ENCODE results near the gene PTPRM.

PTPRM gene

DNA sequence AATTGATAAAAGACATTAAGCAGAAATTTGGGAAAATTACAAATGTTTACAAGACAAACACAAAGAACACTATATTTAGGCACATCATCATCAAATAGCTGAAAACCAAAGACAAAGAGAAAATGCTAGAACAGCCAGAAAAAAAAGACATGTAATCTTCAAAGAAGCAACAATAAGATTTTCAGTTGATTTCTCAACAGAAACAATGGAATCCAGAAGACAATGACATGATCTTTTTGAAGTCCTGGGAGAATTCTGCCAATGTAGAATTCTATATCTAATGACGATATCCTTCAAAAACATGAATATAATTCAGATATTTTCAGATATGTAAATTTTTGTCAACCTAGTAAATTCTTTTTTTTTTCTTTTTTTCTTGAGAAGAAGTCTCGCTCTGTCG is 179.0 kb downstream of the PTPRM start:
- no peak overlapping the region for H4K91ac ChIP-seq (ENCODE audit: low read length)
- H3K14ac ChIP-seq (ENCODE audit: low read length in 2 of 2), result no peak overlapping the region
- no peak overlapping the region for H3K27ac ChIP-seq (ENCODE audit: low read length, poor library complexity, severe bottlenecking)
- H3K79me1 ChIP-seq (replicated peaks; ENCODE audit: low read length, poor library complexity, severe bottlenecking), result peaks cover 34% of the 10 kb centered on the region
- no peak overlapping the region for H2BK15ac ChIP-seq (ENCODE audit: low read depth, poor library complexity, severe bottlenecking)
- no peak overlapping the region for H4K8ac ChIP-seq (ENCODE audit: low read length)
- H2BK12ac ChIP-seq (ENCODE audit: low read length in 2 of 2), result no peak overlapping the region
- H3K9ac ChIP-seq (ENCODE audit: low read length), result no peak overlapping the region
- H3K4me1 ChIP-seq (ENCODE audit: control insufficient read depth, insufficient read depth, low read depth, low read length), result peaks cover 16% of the 10 kb centered on the region
- H3K9me3 ChIP-seq (ENCODE audit: control insufficient read depth, low read length), result peaks cover 23% of the 10 kb centered on the region
- no peak overlapping the region for H3K23ac ChIP-seq (ENCODE audit: low read length in 2 of 2)
- H3K27me3 ChIP-seq (ENCODE audit: control insufficient read depth in 1 of 2, insufficient read depth in 1 of 2, low read length in 2 of 2), result no peaks in the 10 kb centered on the region
- DNase-seq, result no peak
- no peak overlapping the region for H2BK120ac ChIP-seq (ENCODE audit: low read depth, low read length)
- no peaks in the 10 kb centered on the region for H3K36me3 ChIP-seq (ENCODE audit: control insufficient read depth in 1 of 2, insufficient read depth in 2 of 2, low read depth in 1 of 2, low read length in 2 of 2)
- no peak overlapping the region for H3K4me2 ChIP-seq (ENCODE audit: low read length, poor library complexity, severe bottlenecking)
- H3K18ac ChIP-seq (ENCODE audit: low read depth in 1 of 2, low read length in 2 of 2), result no peak overlapping the region
- H3K4me3 ChIP-seq (ENCODE audit: insufficient read depth in 1 of 2, low read depth in 1 of 2, low read length in 2 of 2), result no peak overlapping the region
- no peak overlapping the region for H2AFZ ChIP-seq (ENCODE audit: low read depth, low read length)
- no peak overlapping the region for H2AK5ac ChIP-seq (ENCODE audit: low read length, severe bottlenecking)
- H2BK5ac ChIP-seq (ENCODE audit: low read depth, low read length, poor library complexity, severe bottlenecking), result no peak overlapping the region
- WGBS, result 93% methylated on average over 2 of the region's 3 CpGs
- no peak overlapping the region for H3K4ac ChIP-seq (ENCODE audit: low read depth in 1 of 2, low read length in 2 of 2)

DNA sequence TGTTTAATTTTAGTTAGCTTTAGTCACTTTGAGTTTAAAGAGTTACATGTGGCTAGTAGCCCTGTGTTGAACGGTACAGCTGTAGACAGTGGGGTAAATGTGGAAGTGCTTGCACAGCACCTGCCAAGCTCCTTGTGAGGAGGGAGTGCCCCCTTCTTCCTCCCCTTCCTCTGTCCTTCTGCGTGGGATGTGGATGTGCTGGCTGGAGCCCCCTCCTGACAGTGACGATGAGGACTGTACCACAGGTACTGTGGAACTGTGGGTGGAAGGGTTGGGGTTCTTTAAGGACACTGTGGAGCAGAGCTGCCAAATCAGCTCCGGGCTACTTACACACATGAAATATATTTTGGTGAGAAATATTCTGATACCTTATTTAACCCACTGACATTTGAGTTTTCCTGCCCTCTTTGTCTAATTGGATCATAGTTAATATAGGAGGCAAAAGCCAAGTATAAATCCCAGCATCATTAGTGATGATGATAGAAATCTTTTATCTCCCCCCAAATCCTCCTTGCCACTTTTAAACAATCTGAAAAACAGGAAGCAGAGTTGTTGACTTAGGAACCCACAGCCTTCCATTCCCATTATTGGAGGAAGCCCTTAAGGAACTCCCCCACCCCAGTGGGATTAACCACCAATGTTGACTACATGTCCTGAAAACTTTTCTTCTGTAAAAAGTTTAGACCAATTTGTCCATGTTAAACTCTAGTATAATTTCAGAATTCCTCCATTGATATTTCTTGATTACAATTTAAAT is 181.3 kb downstream of the PTPRM start:
- H2AK5ac ChIP-seq (ENCODE audit: low read length, severe bottlenecking), result peak overlapping the region; percentile 91
- H4K8ac ChIP-seq (ENCODE audit: low read length), result no peak overlapping the region
- H3K9ac ChIP-seq (ENCODE audit: low read length), result no peak overlapping the region
- H2BK5ac ChIP-seq (ENCODE audit: low read depth, low read length, poor library complexity, severe bottlenecking), result no peak overlapping the region
- H2BK15ac ChIP-seq (ENCODE audit: low read depth, poor library complexity, severe bottlenecking), result no peak overlapping the region
- no peak for DNase-seq
- H2BK12ac ChIP-seq (ENCODE audit: low read length in 2 of 2), result peak overlapping the region in 1 of 2 experiments; percentile 74
- H3K79me1 ChIP-seq (replicated peaks; ENCODE audit: low read length, poor library complexity, severe bottlenecking), result peaks cover 26% of the 10 kb centered on the region
- no peak overlapping the region for H3K4ac ChIP-seq (ENCODE audit: low read depth in 1 of 2, low read length in 2 of 2)
- no peak overlapping the region for H3K14ac ChIP-seq (ENCODE audit: low read length in 2 of 2)
- peak overlapping the region in 1 of 2 experiments; percentile 26 for H3K23ac ChIP-seq (ENCODE audit: low read length in 2 of 2)
- peaks cover 23% of the 10 kb centered on the region for H3K9me3 ChIP-seq (ENCODE audit: control insufficient read depth, low read length)
- WGBS, result 100% methylated on average over 1 of the region's 4 CpGs
- H3K18ac ChIP-seq (ENCODE audit: low read depth in 1 of 2, low read length in 2 of 2), result peak overlapping the region in 1 of 2 experiments; percentile 75
- peak overlapping the region; percentile 35 for H4K91ac ChIP-seq (ENCODE audit: low read length)
- no peak overlapping the region for H2BK120ac ChIP-seq (ENCODE audit: low read depth, low read length)
- no peaks in the 10 kb centered on the region for H3K27me3 ChIP-seq (ENCODE audit: control insufficient read depth in 1 of 2, insufficient read depth in 1 of 2, low read length in 2 of 2)
- H3K4me2 ChIP-seq (ENCODE audit: low read length, poor library complexity, severe bottlenecking), result no peak overlapping the region
- peaks cover 17% of the 10 kb centered on the region for H3K4me1 ChIP-seq (ENCODE audit: control insufficient read depth, insufficient read depth, low read depth, low read length)
- H3K27ac ChIP-seq (ENCODE audit: low read length, poor library complexity, severe bottlenecking), result peak overlapping the region; percentile 11
- no peaks in the 10 kb centered on the region for H3K36me3 ChIP-seq (ENCODE audit: control insufficient read depth in 1 of 2, insufficient read depth in 2 of 2, low read depth in 1 of 2, low read length in 2 of 2)
- no peak overlapping the region for H2AFZ ChIP-seq (ENCODE audit: low read depth, low read length)
- H3K4me3 ChIP-seq (ENCODE audit: insufficient read depth in 1 of 2, low read depth in 1 of 2, low read length in 2 of 2), result no peak overlapping the region

DNA sequence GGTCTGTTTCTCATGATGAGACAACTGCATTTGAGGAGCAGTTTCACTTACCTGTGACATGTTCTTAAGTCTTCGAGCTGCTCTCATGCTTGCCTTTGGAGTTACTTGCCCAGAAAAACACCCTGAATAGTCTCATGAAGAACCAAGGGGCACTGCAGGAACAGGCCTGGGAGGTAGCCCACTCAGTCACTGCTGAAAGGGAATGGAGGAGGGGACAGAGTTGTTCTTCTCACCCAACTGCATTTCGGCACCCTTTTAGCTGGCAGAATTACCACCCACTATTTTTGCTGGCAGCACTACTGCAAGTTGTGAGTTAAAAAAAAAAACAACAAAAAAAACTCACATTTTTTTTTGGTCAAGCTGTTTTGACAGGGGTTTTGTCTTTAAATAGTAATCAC is 181.9 kb downstream of the PTPRM start:
- H2AFZ ChIP-seq (ENCODE audit: low read depth, low read length), result no peak overlapping the region
- no peaks in the 10 kb centered on the region for H3K36me3 ChIP-seq (ENCODE audit: control insufficient read depth in 1 of 2, insufficient read depth in 2 of 2, low read depth in 1 of 2, low read length in 2 of 2)
- H3K4me3 ChIP-seq (ENCODE audit: insufficient read depth in 1 of 2, low read depth in 1 of 2, low read length in 2 of 2), result no peak overlapping the region
- no peak overlapping the region for H2BK12ac ChIP-seq (ENCODE audit: low read length in 2 of 2)
- no peak overlapping the region for H4K91ac ChIP-seq (ENCODE audit: low read length)
- H4K8ac ChIP-seq (ENCODE audit: low read length), result peak overlapping the region; percentile 10
- no peak overlapping the region for H3K23ac ChIP-seq (ENCODE audit: low read length in 2 of 2)
- H2BK5ac ChIP-seq (ENCODE audit: low read depth, low read length, poor library complexity, severe bottlenecking), result no peak overlapping the region
- no peak overlapping the region for H3K4ac ChIP-seq (ENCODE audit: low read depth in 1 of 2, low read length in 2 of 2)
- peaks cover 23% of the 10 kb centered on the region for H3K9me3 ChIP-seq (ENCODE audit: control insufficient read depth, low read length)
- no peak overlapping the region for H2BK15ac ChIP-seq (ENCODE audit: low read depth, poor library complexity, severe bottlenecking)
- H2BK120ac ChIP-seq (ENCODE audit: low read depth, low read length), result no peak overlapping the region
- no peak overlapping the region for H3K9ac ChIP-seq (ENCODE audit: low read length)
- WGBS, result 78% methylated on average over 2 of the region's 2 CpGs
- no peak overlapping the region for H3K14ac ChIP-seq (ENCODE audit: low read length in 2 of 2)
- no peaks in the 10 kb centered on the region for H3K27me3 ChIP-seq (ENCODE audit: control insufficient read depth in 1 of 2, insufficient read depth in 1 of 2, low read length in 2 of 2)
- DNase-seq, result no peak
- H3K4me2 ChIP-seq (ENCODE audit: low read length, poor library complexity, severe bottlenecking), result peak overlapping the region; percentile 42
- peaks cover 17% of the 10 kb centered on the region for H3K4me1 ChIP-seq (ENCODE audit: control insufficient read depth, insufficient read depth, low read depth, low read length)
- peak overlapping the region in 1 of 2 experiments; percentile 47 for H3K18ac ChIP-seq (ENCODE audit: low read depth in 1 of 2, low read length in 2 of 2)
- peaks cover 26% of the 10 kb centered on the region for H3K79me1 ChIP-seq (replicated peaks; ENCODE audit: low read length, poor library complexity, severe bottlenecking)
- peak overlapping the region; percentile 15 for H3K27ac ChIP-seq (ENCODE audit: low read length, poor library complexity, severe bottlenecking)
- peak overlapping the region; percentile 72 for H2AK5ac ChIP-seq (ENCODE audit: low read length, severe bottlenecking)

DNA sequence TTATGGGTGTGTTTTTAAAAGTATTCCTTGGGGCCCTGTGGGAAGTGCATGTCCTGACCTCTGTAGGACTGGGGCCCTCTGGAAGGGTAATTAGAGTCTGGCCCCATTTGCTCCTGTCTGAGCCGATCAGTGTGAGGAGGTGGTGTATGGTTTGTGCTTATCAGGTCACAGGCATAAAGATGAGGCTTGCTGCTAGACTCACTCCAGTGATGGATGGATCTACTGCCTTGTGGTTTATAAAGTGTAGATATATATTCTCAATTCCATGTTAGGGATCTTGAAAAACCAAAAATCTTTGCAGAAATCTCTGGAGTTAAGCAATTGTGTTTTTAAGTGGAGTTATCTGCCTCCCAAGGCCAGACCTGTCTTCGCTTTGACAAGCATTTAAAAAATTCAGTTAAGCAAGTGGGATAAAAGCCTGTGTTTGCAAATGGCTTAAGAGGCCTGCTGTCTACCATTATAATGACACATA is 182.4 kb downstream of the PTPRM start:
- peaks cover 18% of the 10 kb centered on the region for H3K4me1 ChIP-seq (ENCODE audit: control insufficient read depth, insufficient read depth, low read depth, low read length)
- H4K8ac ChIP-seq (ENCODE audit: low read length), result no peak overlapping the region
- peak; percentile 46 for DNase-seq
- H3K4me3 ChIP-seq (ENCODE audit: insufficient read depth in 1 of 2, low read depth in 1 of 2, low read length in 2 of 2), result no peak overlapping the region
- H2AK5ac ChIP-seq (ENCODE audit: low read length, severe bottlenecking), result no peak overlapping the region
- H2BK5ac ChIP-seq (ENCODE audit: low read depth, low read length, poor library complexity, severe bottlenecking), result no peak overlapping the region
- H2BK120ac ChIP-seq (ENCODE audit: low read depth, low read length), result no peak overlapping the region
- H3K79me1 ChIP-seq (replicated peaks; ENCODE audit: low read length, poor library complexity, severe bottlenecking), result peaks cover 25% of the 10 kb centered on the region
- H4K91ac ChIP-seq (ENCODE audit: low read length), result no peak overlapping the region
- H3K23ac ChIP-seq (ENCODE audit: low read length in 2 of 2), result no peak overlapping the region
- no peak overlapping the region for H3K9ac ChIP-seq (ENCODE audit: low read length)
- H2BK15ac ChIP-seq (ENCODE audit: low read depth, poor library complexity, severe bottlenecking), result no peak overlapping the region
- 26% methylated on average over 2 of the region's 2 CpGs for WGBS
- H3K14ac ChIP-seq (ENCODE audit: low read length in 2 of 2), result no peak overlapping the region
- H3K27ac ChIP-seq (ENCODE audit: low read length, poor library complexity, severe bottlenecking), result peak overlapping the region; percentile 9
- no peaks in the 10 kb centered on the region for H3K27me3 ChIP-seq (ENCODE audit: control insufficient read depth in 1 of 2, insufficient read depth in 1 of 2, low read length in 2 of 2)
- no peak overlapping the region for H2BK12ac ChIP-seq (ENCODE audit: low read length in 2 of 2)
- no peak overlapping the region for H3K4me2 ChIP-seq (ENCODE audit: low read length, poor library complexity, severe bottlenecking)
- H3K4ac ChIP-seq (ENCODE audit: low read depth in 1 of 2, low read length in 2 of 2), result no peak overlapping the region
- no peak overlapping the region for H3K18ac ChIP-seq (ENCODE audit: low read depth in 1 of 2, low read length in 2 of 2)
- H3K36me3 ChIP-seq (ENCODE audit: control insufficient read depth in 1 of 2, insufficient read depth in 2 of 2, low read depth in 1 of 2, low read length in 2 of 2), result no peaks in the 10 kb centered on the region
- H3K9me3 ChIP-seq (ENCODE audit: control insufficient read depth, low read length), result peaks cover 23% of the 10 kb centered on the region
- no peak overlapping the region for H2AFZ ChIP-seq (ENCODE audit: low read depth, low read length)

All from mesenchymal stem cell (in vitro differentiated cells and primary cell).